ENCODE measurements around the gene TXLNB. TPM values are rescaled to one million over a fixed set of nuclear protein-coding genes. Genes with fewer than 3 reads are reported as not detected.

The TXLNB gene
- total RNA-seq, 1 donor from 2014 or later: 0.05 TPM

DNA sequence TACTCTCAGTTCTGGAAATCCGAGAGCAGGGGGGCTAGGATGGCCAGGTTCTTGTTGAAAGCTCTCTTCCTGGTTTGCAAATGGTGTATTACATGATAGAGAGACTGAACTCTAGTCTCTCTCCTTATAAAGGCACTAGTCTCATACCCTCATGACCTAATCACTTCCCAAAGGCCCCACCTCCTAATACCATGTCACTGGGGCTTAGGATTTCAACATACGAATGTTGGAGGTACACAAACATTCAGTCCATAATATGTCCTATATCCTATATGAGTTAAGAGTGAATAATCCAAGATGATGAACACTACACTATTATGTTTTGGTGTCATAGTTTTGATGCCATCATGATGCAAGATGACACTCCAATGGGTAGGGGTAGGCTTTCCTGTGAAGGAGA, 20.0 kb upstream of the TXLNB start:
- DNase-seq (ENCODE audit: low spot score): no peak
- H3K9me3 Mint-ChIP-seq (ENCODE audit: low read depth): no peaks in the 10 kb centered on the region
- H3K4me1 Mint-ChIP-seq (ENCODE audit: low read depth): peaks cover 10% of the 10 kb centered on the region
- no peaks in the 10 kb centered on the region for H3K27me3 Mint-ChIP-seq (ENCODE audit: low read depth)
- H3K36me3 Mint-ChIP-seq (ENCODE audit: low read depth): no peaks in the 10 kb centered on the region
- no peak overlapping the region for H3K27ac Mint-ChIP-seq (ENCODE audit: unreplicated experiment)
- TF ChIP-seq, protein P1, sequence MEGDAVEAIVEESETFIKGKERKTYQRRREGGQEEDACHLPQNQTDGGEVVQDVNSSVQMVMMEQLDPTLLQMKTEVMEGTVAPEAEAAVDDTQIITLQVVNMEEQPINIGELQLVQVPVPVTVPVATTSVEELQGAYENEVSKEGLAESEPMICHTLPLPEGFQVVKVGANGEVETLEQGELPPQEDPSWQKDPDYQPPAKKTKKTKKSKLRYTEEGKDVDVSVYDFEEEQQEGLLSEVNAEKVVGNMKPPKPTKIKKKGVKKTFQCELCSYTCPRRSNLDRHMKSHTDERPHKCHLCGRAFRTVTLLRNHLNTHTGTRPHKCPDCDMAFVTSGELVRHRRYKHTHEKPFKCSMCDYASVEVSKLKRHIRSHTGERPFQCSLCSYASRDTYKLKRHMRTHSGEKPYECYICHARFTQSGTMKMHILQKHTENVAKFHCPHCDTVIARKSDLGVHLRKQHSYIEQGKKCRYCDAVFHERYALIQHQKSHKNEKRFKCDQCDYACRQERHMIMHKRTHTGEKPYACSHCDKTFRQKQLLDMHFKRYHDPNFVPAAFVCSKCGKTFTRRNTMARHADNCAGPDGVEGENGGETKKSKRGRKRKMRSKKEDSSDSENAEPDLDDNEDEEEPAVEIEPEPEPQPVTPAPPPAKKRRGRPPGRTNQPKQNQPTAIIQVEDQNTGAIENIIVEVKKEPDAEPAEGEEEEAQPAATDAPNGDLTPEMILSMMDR (IDR thresholded peaks at IDR 0.05): no peak
- H3K4me3 Mint-ChIP-seq (ENCODE audit: unreplicated experiment): no peak overlapping the region

DNA sequence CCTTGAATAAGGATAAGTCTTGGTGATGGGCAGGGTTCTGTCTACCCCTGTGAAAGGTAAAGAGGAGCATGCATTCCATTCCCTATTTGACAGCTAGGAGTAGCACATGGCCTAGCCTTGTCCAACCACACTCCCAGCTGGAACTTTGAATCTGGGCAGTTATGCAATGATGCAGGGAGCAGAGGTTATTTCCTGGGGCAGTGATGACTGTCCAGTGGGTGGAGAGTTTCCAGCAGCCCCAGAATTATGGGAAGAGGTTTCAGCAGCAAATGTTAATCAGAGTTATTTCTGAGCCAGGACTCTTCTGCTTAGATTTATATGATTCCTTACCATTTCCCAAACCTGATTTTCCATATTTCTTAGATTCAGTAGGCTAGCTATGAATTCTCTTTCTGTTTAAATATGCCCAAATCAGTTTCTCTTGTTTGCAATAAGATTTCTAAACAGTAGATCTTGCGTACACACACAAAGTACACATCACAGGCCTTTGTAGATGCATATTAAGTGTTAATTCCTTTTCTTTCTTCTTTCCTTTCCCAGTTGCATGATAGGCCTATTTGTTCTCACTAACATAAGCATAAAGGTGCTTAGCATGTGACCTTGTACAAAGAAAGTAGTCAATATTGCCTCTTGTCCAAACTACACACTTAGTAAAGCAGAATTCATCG, 17.3 kb upstream of the TXLNB start:
- Mint-ChIP-seq H3K4me1 (ENCODE audit: low read depth) (peaks cover 10% of the 10 kb centered on the region), H3K36me3 (ENCODE audit: low read depth) (no peaks in the 10 kb centered on the region), H3K27ac (ENCODE audit: unreplicated experiment) (no peak overlapping the region), H3K9me3 (ENCODE audit: low read depth) (no peaks in the 10 kb centered on the region), H3K27me3 (ENCODE audit: low read depth) (no peaks in the 10 kb centered on the region), H3K4me3 (ENCODE audit: unreplicated experiment) (no peak overlapping the region)
- TF ChIP-seq, protein P1 (IDR thresholded peaks at IDR 0.05): no peak
- no peak for DNase-seq (ENCODE audit: low spot score)

DNA sequence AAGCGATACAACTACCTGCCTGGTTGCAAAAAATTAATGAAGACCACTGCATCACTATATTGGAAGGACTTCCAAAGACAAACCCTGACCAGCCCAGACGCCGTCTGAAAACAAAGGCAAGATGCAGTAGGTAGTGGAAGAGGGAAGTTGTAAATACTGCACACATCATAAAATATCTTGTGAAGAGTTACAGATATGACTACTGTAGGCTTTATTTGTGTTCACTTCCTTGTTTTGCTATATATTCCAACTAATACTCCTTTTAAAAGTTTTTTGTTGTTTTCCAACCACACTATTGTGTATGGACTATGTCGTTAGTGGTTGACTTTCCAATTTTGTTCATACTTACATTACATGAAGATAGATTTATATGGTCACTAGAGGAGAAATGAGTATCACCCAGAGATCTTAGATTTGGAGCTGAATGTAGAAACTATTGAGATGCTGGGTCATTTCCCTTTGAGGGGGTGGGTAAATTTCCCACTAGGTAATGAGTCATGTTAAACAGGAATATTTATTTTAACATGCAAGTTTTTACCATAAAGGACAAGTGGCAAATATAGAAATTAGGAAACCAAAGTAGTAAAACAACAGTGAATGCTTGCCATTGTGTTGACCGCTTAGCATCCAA, 16.6 kb upstream of the TXLNB start:
- no peak for DNase-seq (ENCODE audit: low spot score)
- no peak overlapping the region for H3K4me3 Mint-ChIP-seq (ENCODE audit: unreplicated experiment)
- no peaks in the 10 kb centered on the region for H3K9me3 Mint-ChIP-seq (ENCODE audit: low read depth)
- H3K27ac Mint-ChIP-seq (ENCODE audit: unreplicated experiment): no peak overlapping the region
- TF ChIP-seq, protein P1 (IDR thresholded peaks at IDR 0.05): no peak
- peaks cover 6% of the 10 kb centered on the region for H3K4me1 Mint-ChIP-seq (ENCODE audit: low read depth)
- H3K36me3 Mint-ChIP-seq (ENCODE audit: low read depth): no peaks in the 10 kb centered on the region
- no peaks in the 10 kb centered on the region for H3K27me3 Mint-ChIP-seq (ENCODE audit: low read depth)

DNA sequence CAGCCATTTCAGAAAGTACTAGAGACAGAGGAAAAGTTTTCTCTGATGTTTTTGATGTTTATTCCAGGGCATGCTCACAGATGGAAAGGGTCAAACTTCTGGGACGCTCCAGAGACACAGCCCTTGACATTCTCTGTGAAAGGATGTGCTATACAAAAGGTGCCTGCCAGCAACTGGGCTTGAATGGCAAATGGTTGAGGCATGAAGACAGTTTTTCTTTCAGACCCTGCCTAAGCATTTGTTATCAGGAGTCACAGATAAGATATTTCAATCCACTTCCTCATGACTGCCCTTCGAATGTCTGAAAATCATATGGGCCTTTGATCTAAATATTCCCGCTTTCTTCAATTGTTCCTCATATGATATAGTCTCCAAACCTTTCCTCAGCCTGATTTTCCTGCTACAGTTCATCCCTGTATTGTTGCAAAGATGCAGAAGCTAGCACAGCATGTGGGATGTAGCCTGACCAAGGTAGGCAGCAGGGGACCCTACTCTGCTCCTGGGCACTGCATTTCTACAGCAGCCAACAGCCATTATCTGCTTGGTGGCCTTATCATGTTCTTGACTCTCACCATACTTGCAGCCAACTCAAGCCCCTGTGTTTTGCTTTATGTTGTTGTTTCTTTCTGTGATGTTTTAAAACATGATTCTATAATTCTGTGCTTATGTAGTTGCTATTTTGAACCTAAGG, 14.6 kb upstream of the TXLNB start:
- Mint-ChIP-seq H3K9me3 (ENCODE audit: low read depth) (no peaks in the 10 kb centered on the region), H3K36me3 (ENCODE audit: low read depth) (no peaks in the 10 kb centered on the region), H3K27ac (ENCODE audit: unreplicated experiment) (no peak overlapping the region), H3K4me3 (ENCODE audit: unreplicated experiment) (no peak overlapping the region), H3K27me3 (ENCODE audit: low read depth) (no peaks in the 10 kb centered on the region), H3K4me1 (ENCODE audit: low read depth) (peaks cover 8% of the 10 kb centered on the region)
- DNase-seq (ENCODE audit: low spot score): no peak
- TF ChIP-seq, protein P1 (IDR thresholded peaks at IDR 0.05): no peak

DNA sequence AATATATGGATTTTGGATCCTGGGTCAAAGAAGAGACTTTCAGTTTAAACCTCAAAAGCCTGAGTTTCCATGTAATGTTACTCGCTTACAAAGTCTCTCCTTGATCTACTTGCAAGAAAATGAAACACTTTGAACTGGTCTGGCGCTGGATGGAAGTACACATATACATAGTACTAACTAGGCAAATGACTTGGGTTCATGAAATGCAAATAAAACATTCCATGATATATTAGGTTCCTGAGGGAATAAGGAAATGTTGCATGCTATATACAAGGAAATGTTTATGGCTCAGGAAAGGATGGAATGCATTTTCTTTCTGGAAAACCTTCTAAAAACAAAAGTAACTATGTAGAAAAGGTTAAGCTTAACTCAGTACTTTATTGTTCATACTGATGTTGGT, 11.4 kb upstream of the TXLNB start:
- H3K9me3 Mint-ChIP-seq (ENCODE audit: low read depth): no peaks in the 10 kb centered on the region
- DNase-seq (ENCODE audit: low spot score): no peak
- TF ChIP-seq, protein P1 (IDR thresholded peaks at IDR 0.05): no peak
- no peak overlapping the region for H3K4me3 Mint-ChIP-seq (ENCODE audit: unreplicated experiment)
- H3K4me1 Mint-ChIP-seq (ENCODE audit: low read depth): peaks cover 3% of the 10 kb centered on the region
- no peaks in the 10 kb centered on the region for H3K36me3 Mint-ChIP-seq (ENCODE audit: low read depth)
- no peak overlapping the region for H3K27ac Mint-ChIP-seq (ENCODE audit: unreplicated experiment)
- H3K27me3 Mint-ChIP-seq (ENCODE audit: low read depth): no peaks in the 10 kb centered on the region
